PC-9 (cell line): ENCODE results near the gene RFPL3. TPM values are rescaled to one million over a fixed set of nuclear protein-coding genes. Genes with fewer than 3 reads are reported as not detected.
A peak's percentile ranks its signal among the peaks of the same experiment; 100 is the strongest.

ENCODE experiments used
- BruUV-seq: library from RNA; stranded (reverse); fragments of 400-500 nt; replicated peaks from 2 replicates; lab custom pipeline; 2021; lab: Mats Ljungman, UMichigan
- CTCF ChIA-PET: fragments of 300-600 bp; sonication (Branson Sonifier 250); formaldehyde crosslinking; loops from one replicate; lab custom pipeline; 2022; ENCODE audit warnings: antibody characterized with exemption; lab: Charles Lee
- POLR2A ChIA-PET: fragments of 300-600 bp; sonication (Branson Sonifier 250); formaldehyde crosslinking; loops from one replicate; lab custom pipeline; 2022; ENCODE audit warnings: antibody characterized with exemption; ENCODE audit not compliant: unreplicated experiment; lab: Charles Lee
- DNase-seq, 2 experiments: peaks; one replicate each; pipeline versions ENCODE4 v3.0.0 to v3.0.0-alpha.2; 2015 to 2022; ENCODE audit warnings: mixed read lengths in 1 of 2
- H2AFZ ChIP-seq: fragments of 200-600 bp; sonication (generic); 2 replicates; pipeline ENCODE4 v1.8.1; 2017; ENCODE audit warnings: antibody characterized with exemption
- H3F3A ChIP-seq: fragments of 200-600 bp; sonication (generic); 2 replicates; pipeline ENCODE4 v1.8.1; 2017; ENCODE audit warnings: antibody characterized with exemption, mild to moderate bottlenecking, low read depth; ENCODE audit not compliant: insufficient read depth
- H3K27ac ChIP-seq: fragments of 200-600 bp; sonication (generic); 2 replicates; pipeline ENCODE4 v1.6.1; 2016; ENCODE audit warnings: mixed run types
- H3K27me3 ChIP-seq: fragments of 200-600 bp; sonication (generic); 2 replicates; pipeline ENCODE4 v1.6.1; 2016; ENCODE audit warnings: low read depth, mixed run types; ENCODE audit not compliant: insufficient read depth
- H3K36me3 ChIP-seq: fragments of 200-600 bp; sonication (generic); 2 replicates; pipeline ENCODE4 v1.6.1; 2016; ENCODE audit warnings: low read depth, mixed run types
- H3K4me1 ChIP-seq: fragments of 200-600 bp; sonication (generic); replicated peaks from 2 replicates; pipeline ENCODE4 v1.6.1; 2016; ENCODE audit warnings: mixed run types; ENCODE audit not compliant: insufficient read depth
- H3K4me2 ChIP-seq: fragments of 200-600 bp; sonication (generic); 2 replicates; pipeline ENCODE4 v1.6.1; 2017; ENCODE audit warnings: mixed run types
- H3K4me3 ChIP-seq: fragments of 200-600 bp; sonication (generic); 2 replicates; pipeline ENCODE4 v1.6.1; 2016; ENCODE audit warnings: mixed run types
- H3K79me2 ChIP-seq: fragments of 200-600 bp; sonication (generic); 2 replicates; pipeline ENCODE4 v1.6.1; 2017; ENCODE audit warnings: low read depth, mixed run types
- H3K9me2 ChIP-seq: fragments of 200-600 bp; sonication (generic); 2 replicates; pipeline ENCODE4 v1.8.1; 2017; ENCODE audit warnings: mild to moderate bottlenecking; ENCODE audit not compliant: insufficient read depth
- H3K9me3 ChIP-seq: fragments of 200-600 bp; sonication (generic); 2 replicates; pipeline ENCODE4 v1.8.1; 2016; ENCODE audit warnings: low read depth; ENCODE audit not compliant: insufficient read depth
- H4K20me1 ChIP-seq: fragments of 200-600 bp; sonication (generic); 2 replicates; pipeline ENCODE4 v1.8.1; 2017; ENCODE audit not compliant: insufficient read depth
- CTCF ChIP-seq: fragments of 200-600 bp; sonication (generic); conservative IDR thresholded peaks from 2 replicates; pipeline ENCODE4 v1.6.1; 2017; ENCODE audit warnings: mixed run types, antibody characterized with exemption, mild to moderate bottlenecking, moderate library complexity
- EZH2 ChIP-seq: fragments of 200-600 bp; sonication (generic); IDR thresholded peaks from 2 replicates; pipeline ENCODE4 v1.8.0; 2017; ENCODE audit warnings: antibody characterized with exemption, low read depth
- intact Hi-C: fragments of 100-400 bp; cut with micrococcal nuclease; formaldehyde crosslinking; loops from one replicate; pipeline ENCODE4 v1.10.0; 2022; ENCODE audit not compliant: unreplicated experiment
- total RNA-seq: library from RNA; stranded (reverse); gene quantifications from 2 replicates; pipeline ENCODE4 v1.2.3, GENCODE V29; 2021

RFPL3 gene
- total RNA-seq, 1 experiment from 2014 or later = not detected

GRCh38 chr22:32385681-32386080, 28.0 kb downstream of the RFPL3 start:
- Histone ChIP-seq H3K27ac (no peak overlapping the region), H3K79me2 (no peaks in the 10 kb centered on the region), H3K9me2 (no peaks in the 10 kb centered on the region), H3K9me3 (no peaks in the 10 kb centered on the region), H3F3A (no peaks in the 10 kb centered on the region), H3K36me3 (peaks cover 13% of the 10 kb centered on the region), H4K20me1 (no peaks in the 10 kb centered on the region), H3K4me3 (no peak overlapping the region), H2AFZ (no peak overlapping the region), H3K4me2 (no peak overlapping the region), H3K27me3 (no peaks in the 10 kb centered on the region), H3K4me1 (no peaks in the 10 kb centered on the region)
- no peak for TF ChIP-seq CTCF
- no peak for TF ChIP-seq EZH2
- no TSS peak for BruUV-seq
- ChIA-PET CTCF (no interaction called here), POLR2A (no interaction called here)
- peak in 1 of 2 experiments; percentile 17 for DNase-seq
- intact Hi-C loops = no loop called here

GRCh38 chr22:32389685-32390084, 32.0 kb downstream of the RFPL3 start:
- H3K9me2 ChIP-seq = no peaks in the 10 kb centered on the region
- peaks cover 38% of the 10 kb centered on the region for H3K36me3 ChIP-seq
- ChIA-PET CTCF (no interaction called here), POLR2A (interaction anchor here (0.6 kb wide), 1 partner anchor 12 kb away, joined by 5 read pairs; no protein-coding TSS in a partner anchor)
- no peaks in the 10 kb centered on the region for H4K20me1 ChIP-seq
- peak; percentile 55; the same call in 1 of the 2 replicates for TF ChIP-seq CTCF
- no peak for TF ChIP-seq EZH2
- no peaks in the 10 kb centered on the region for H3K79me2 ChIP-seq
- no peak overlapping the region for H3K27ac ChIP-seq
- H3K27me3 ChIP-seq = no peaks in the 10 kb centered on the region
- no peaks in the 10 kb centered on the region for H3K9me3 ChIP-seq
- intact Hi-C loops = no loop called here
- H3K4me2 ChIP-seq = no peak overlapping the region
- no peaks in the 10 kb centered on the region for H3F3A ChIP-seq
- no TSS peak for BruUV-seq
- H2AFZ ChIP-seq = no peak overlapping the region
- no peak overlapping the region for H3K4me3 ChIP-seq
- DNase-seq = no peak
- H3K4me1 ChIP-seq = no peaks in the 10 kb centered on the region

DNA sequence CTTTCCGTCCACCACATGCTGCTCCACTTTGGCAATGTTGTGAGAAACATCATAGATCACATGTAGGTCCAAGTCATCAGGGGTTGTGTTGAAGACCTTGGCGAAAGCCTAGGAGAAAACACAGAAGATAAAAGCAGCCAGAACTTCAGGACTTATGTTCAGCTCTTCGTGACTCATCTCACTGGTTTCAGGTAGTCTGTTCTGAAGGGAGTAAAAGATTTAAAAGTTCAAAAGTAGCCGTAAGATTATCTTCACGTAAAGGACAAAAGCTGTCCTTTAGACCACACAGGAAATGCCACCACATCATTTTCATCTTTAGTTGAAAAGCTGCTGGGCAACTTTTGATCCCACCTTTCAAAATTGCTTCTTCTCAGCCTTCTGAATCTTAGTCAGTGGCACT, 37.4 kb downstream of the RFPL3 start:
- no peak overlapping the region for H3K4me3 ChIP-seq
- no peaks in the 10 kb centered on the region for H3K79me2 ChIP-seq
- BruUV-seq = no TSS peak
- ChIA-PET POLR2A (no interaction called here), CTCF (no interaction called here)
- H3F3A ChIP-seq = no peaks in the 10 kb centered on the region
- no peaks in the 10 kb centered on the region for H3K9me2 ChIP-seq
- no peaks in the 10 kb centered on the region for H3K27me3 ChIP-seq
- intact Hi-C loops = no loop called here
- TF ChIP-seq EZH2 = no peak
- no peak for TF ChIP-seq CTCF
- H4K20me1 ChIP-seq = no peaks in the 10 kb centered on the region
- no peak overlapping the region for H3K27ac ChIP-seq
- H3K4me2 ChIP-seq = no peak overlapping the region
- H2AFZ ChIP-seq = no peak overlapping the region
- H3K4me1 ChIP-seq = no peaks in the 10 kb centered on the region
- no peaks in the 10 kb centered on the region for H3K9me3 ChIP-seq
- H3K36me3 ChIP-seq = peaks cover 63% of the 10 kb centered on the region
- DNase-seq = no peak
